Astrocyte (in vitro differentiated cells and primary cell): Measurements from ENCODE around the gene RALGPS2.

Experiments used
- CTCF ChIP-seq: IDR thresholded peaks from 2 replicates; pipeline ENCODE4 v1.5.1; 2011; ENCODE audit warnings: low read depth, mild to moderate bottlenecking, inconsistent platforms, low read length, moderate library complexity; ENCODE audit not compliant: insufficient read depth
- EZH2 ChIP-seq: IDR thresholded peaks from 2 replicates; pipeline ENCODE4 v1.6.1; 2012; ENCODE audit warnings: mild to moderate bottlenecking, low read length, inconsistent platforms; ENCODE audit not compliant: insufficient read depth

- no peak for TF ChIP-seq CTCF
- no peak for TF ChIP-seq EZH2
Observed at GRCh38 chr1:178867670-178868069, 142.6 kb downstream of the RALGPS2 start.
